Fibroblast of lung (primary cell): Measurements from ENCODE around the gene RANBP10. TPM values are rescaled to one million over a fixed set of nuclear protein-coding genes. Genes with fewer than 3 reads are reported as not detected.

ENCODE experiments used
- DNase-seq, 2 donors: peaks; one replicate each; pipeline versions ENCODE4 v3.0.0 to v3.0.0-alpha.2; 2010; ENCODE audit warnings: low read depth in 2 of 2
- H2AFZ ChIP-seq: 2 replicates; pipeline ENCODE4 v1.5.1; 2012; ENCODE audit warnings: low read length, control low read depth, inconsistent platforms
- H3K27ac ChIP-seq: 2 replicates; pipeline ENCODE4 v1.5.1; 2011; ENCODE audit warnings: low read length, control low read depth; ENCODE audit not compliant: insufficient read depth
- H3K27me3 ChIP-seq: 2 replicates; pipeline ENCODE4 v1.5.1; 2011; ENCODE audit warnings: mild to moderate bottlenecking, low read length; ENCODE audit not compliant: control insufficient read depth, insufficient read depth
- H3K36me3 ChIP-seq: 2 replicates; pipeline ENCODE4 v1.5.1; 2011; ENCODE audit warnings: low read length; ENCODE audit not compliant: control insufficient read depth, insufficient read depth
- H3K4me1 ChIP-seq: 2 replicates; pipeline ENCODE4 v1.5.1; 2011; ENCODE audit warnings: low read length; ENCODE audit not compliant: control insufficient read depth, insufficient read depth; ENCODE audit errors: extremely low read depth
- H3K4me2 ChIP-seq: 2 replicates; pipeline ENCODE4 v1.5.1; 2011; ENCODE audit warnings: low read length, control low read depth; ENCODE audit not compliant: insufficient read depth; ENCODE audit errors: extremely low read depth
- H3K4me3 ChIP-seq, 4 experiments: fragments of 200-600 bp in 1 of 4; sonication (generic) in 1 of 4; replicated peaks in 1 of 4; 2 replicates each; pipeline ENCODE4 v1.5.1; 2011 to 2016; ENCODE audit warnings: low read length in 4 of 4, low read depth in 3 of 4, mild to moderate bottlenecking in 3 of 4, control low read depth in 2 of 4, inconsistent platforms in 1 of 4, mixed read lengths in 1 of 4; ENCODE audit not compliant: insufficient read depth in 1 of 4; ENCODE audit errors: control extremely low read depth in 1 of 4
- H3K79me2 ChIP-seq: 2 replicates; pipeline ENCODE4 v1.5.1; 2012; ENCODE audit warnings: mild to moderate bottlenecking, low read length, inconsistent platforms; ENCODE audit not compliant: control insufficient read depth, insufficient read depth
- H3K9ac ChIP-seq: 2 replicates; pipeline ENCODE4 v1.5.1; 2011; ENCODE audit warnings: mild to moderate bottlenecking, low read length, control low read depth; ENCODE audit not compliant: insufficient read depth
- H3K9me3 ChIP-seq: 2 replicates; pipeline ENCODE4 v1.5.1; 2012; ENCODE audit warnings: low read depth, low read length; ENCODE audit not compliant: control insufficient read depth, insufficient read depth
- H4K20me1 ChIP-seq: 2 replicates; pipeline ENCODE4 v1.5.1; 2011; ENCODE audit warnings: low read length; ENCODE audit not compliant: control insufficient read depth, insufficient read depth; ENCODE audit errors: extremely low read depth
- EZH2 ChIP-seq: IDR thresholded peaks from 2 replicates; pipeline ENCODE4 v1.5.1; 2012; ENCODE audit warnings: low read length, control low read depth, mild to moderate bottlenecking; ENCODE audit errors: missing control alignments
- polyA plus RNA-seq, 2 donors: library from polyadenylated mRNA; depleted of rRNA in 1 of 2; stranded (reverse) in 1 of 2; unstranded in 1 of 2; fragments of >200 nt; gene quantifications; 2 replicates each; pipeline ENCODE4 v1.2.1, GENCODE V29; 2011 to 2012; ENCODE audit warnings: missing spikeins in 1 of 2
- total RNA-seq: library from RNA; depleted of rRNA; stranded (reverse); fragments of >200 nt; gene quantifications from 2 replicates; pipeline ENCODE4 v1.2.1, GENCODE V29; 2014
- TF ChIP-seq, protein P1 (sequence below), 2 donors: IDR thresholded peaks in 1 of 2; conservative IDR thresholded peaks in 1 of 2; 1 replicate in 1 of 2; 2 replicates in 1 of 2; pipeline ENCODE4 v1.5.1; 2011 to 2012; ENCODE audit warnings: low read length in 2 of 2, control low read depth in 1 of 2, inconsistent platforms in 1 of 2, low read depth in 1 of 2, mild to moderate bottlenecking in 1 of 2

Gene RANBP10
- total and polyA plus RNA-seq, 2 donors (not counting 1 experiment from before 2014, with no cell fraction given): 4.6 to 7.1 TPM

DNA sequence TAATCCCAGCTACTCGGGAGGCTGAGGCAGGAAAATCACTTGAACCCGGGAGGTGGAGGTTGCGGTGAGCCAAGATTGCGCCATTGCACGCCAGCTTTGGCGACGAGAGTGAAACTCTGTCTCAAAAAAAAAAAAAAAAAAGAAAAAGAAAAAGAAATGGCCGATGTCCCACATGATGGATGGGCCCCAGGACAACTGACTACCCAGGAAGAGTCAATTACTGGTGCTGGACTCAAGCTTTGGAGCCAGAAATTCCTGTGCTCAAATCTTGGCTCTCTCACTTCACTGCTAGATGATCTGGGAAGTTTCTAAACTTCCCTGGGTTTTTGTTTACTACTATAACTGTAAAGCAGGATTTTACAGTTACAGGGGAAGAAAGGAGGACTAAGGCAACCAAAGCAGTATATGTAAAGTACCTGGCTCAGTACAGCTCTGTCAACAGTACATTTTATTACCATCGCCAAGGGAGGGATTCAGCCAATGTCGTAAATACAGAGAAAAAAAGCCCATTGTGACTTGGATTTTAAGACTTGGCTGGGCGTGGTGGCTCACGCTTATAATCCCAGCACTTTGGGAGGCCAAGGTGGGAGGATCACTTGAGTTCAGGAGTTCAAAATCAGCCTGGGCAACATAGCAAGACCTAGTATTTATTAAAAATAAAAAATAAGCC lies 127.9 kb downstream of the RANBP10 start:
- no peak for TF ChIP-seq EZH2
- TF ChIP-seq, protein P1, sequence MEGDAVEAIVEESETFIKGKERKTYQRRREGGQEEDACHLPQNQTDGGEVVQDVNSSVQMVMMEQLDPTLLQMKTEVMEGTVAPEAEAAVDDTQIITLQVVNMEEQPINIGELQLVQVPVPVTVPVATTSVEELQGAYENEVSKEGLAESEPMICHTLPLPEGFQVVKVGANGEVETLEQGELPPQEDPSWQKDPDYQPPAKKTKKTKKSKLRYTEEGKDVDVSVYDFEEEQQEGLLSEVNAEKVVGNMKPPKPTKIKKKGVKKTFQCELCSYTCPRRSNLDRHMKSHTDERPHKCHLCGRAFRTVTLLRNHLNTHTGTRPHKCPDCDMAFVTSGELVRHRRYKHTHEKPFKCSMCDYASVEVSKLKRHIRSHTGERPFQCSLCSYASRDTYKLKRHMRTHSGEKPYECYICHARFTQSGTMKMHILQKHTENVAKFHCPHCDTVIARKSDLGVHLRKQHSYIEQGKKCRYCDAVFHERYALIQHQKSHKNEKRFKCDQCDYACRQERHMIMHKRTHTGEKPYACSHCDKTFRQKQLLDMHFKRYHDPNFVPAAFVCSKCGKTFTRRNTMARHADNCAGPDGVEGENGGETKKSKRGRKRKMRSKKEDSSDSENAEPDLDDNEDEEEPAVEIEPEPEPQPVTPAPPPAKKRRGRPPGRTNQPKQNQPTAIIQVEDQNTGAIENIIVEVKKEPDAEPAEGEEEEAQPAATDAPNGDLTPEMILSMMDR (conservative IDR thresholded peaks at IDR 0.05 in 1 of 2, IDR thresholded peaks at IDR 0.05 in 1 of 2; ENCODE audit: low read depth in 1 of 2, low read length in 2 of 2): no peak
- H2AFZ ChIP-seq: no peak overlapping the region
- H3K27me3 ChIP-seq: no peaks in the 10 kb centered on the region
- no peak overlapping the region for H3K4me3 ChIP-seq
- DNase-seq: no peak
- H3K9ac ChIP-seq: no peak overlapping the region
- H3K9me3 ChIP-seq: no peaks in the 10 kb centered on the region
- peaks cover 2% of the 10 kb centered on the region for H3K4me1 ChIP-seq
- H3K79me2 ChIP-seq: no peaks in the 10 kb centered on the region
- H4K20me1 ChIP-seq: no peaks in the 10 kb centered on the region
- peaks cover 2% of the 10 kb centered on the region for H3K36me3 ChIP-seq
- H3K27ac ChIP-seq: no peak overlapping the region
- no peak overlapping the region for H3K4me2 ChIP-seq

DNA sequence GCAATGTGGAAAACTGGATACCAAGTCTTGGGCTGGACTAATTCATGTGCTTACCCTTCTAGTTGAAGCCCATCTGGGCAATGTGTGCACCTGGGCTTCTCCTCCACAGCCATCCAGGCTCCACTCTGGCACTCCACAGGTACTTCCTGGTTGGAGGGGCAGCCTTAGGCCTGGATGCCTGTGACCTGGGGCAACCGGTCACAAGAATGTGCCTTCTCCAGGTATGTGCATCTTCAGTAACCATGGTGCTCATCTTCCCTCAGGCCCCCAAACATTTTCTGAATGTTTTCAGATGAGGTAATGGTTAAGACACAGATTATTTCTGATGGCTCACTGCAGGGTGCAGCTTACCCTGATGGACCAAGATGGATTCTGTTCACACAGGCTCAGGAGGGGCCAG lies 128.6 kb downstream of the RANBP10 start:
- Histone ChIP-seq H3K27ac (no peak overlapping the region), H3K4me3 (no peak overlapping the region), H2AFZ (no peak overlapping the region), H4K20me1 (no peaks in the 10 kb centered on the region), H3K9ac (no peak overlapping the region), H3K27me3 (no peaks in the 10 kb centered on the region), H3K4me2 (no peak overlapping the region), H3K9me3 (no peaks in the 10 kb centered on the region), H3K36me3 (peaks cover 2% of the 10 kb centered on the region), H3K4me1 (peaks cover 4% of the 10 kb centered on the region), H3K79me2 (no peaks in the 10 kb centered on the region)
- no peak for TF ChIP-seq EZH2
- TF ChIP-seq, protein P1 (conservative IDR thresholded peaks at IDR 0.05 in 1 of 2, IDR thresholded peaks at IDR 0.05 in 1 of 2; ENCODE audit: low read depth in 1 of 2, low read length in 2 of 2): no peak
- DNase-seq: no peak

DNA sequence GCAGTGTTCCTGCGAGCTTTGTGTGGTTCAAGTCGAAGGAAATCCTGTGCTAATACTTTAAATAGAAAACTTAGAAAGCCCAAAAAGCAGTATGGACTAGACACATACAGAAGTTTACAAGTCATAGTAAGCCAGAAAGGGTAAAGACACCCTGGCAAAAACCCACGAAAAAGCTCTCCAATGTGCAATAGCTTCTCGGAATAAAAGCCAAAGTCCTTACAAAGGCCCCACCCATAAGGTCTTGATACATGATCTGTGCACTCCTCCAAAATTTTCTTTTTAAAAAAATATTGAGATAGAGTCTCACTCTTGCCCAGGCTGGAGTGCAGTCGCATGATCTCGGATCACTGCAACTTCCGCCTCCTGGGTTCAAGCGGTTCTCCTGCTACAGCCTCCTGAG lies 129.4 kb downstream of the RANBP10 start:
- H3K79me2 ChIP-seq: no peaks in the 10 kb centered on the region
- H3K27me3 ChIP-seq: no peaks in the 10 kb centered on the region
- H3K36me3 ChIP-seq: peaks cover 2% of the 10 kb centered on the region
- no peak overlapping the region for H2AFZ ChIP-seq
- H3K4me3 ChIP-seq: no peak overlapping the region
- no peaks in the 10 kb centered on the region for H4K20me1 ChIP-seq
- DNase-seq: no peak
- no peaks in the 10 kb centered on the region for H3K9me3 ChIP-seq
- H3K27ac ChIP-seq: no peak overlapping the region
- TF ChIP-seq, protein P1 (conservative IDR thresholded peaks at IDR 0.05 in 1 of 2, IDR thresholded peaks at IDR 0.05 in 1 of 2; ENCODE audit: low read depth in 1 of 2, low read length in 2 of 2): no peak
- no peak for TF ChIP-seq EZH2
- peaks cover 4% of the 10 kb centered on the region for H3K4me1 ChIP-seq
- H3K4me2 ChIP-seq: no peak overlapping the region
- H3K9ac ChIP-seq: no peak overlapping the region
